MM.1S (cell line): Measurements from ENCODE around the gene DOK6.

ENCODE experiments used
- DNase-seq: peaks from one replicate; pipeline ENCODE4 v3.0.0-alpha.2; 2015
- H2AFZ ChIP-seq: fragments of 300-600 bp; sonication (generic); 2 replicates; pipeline ENCODE4 v1.6.0; 2016; ENCODE audit warnings: antibody characterized with exemption, low read length
- H3F3A ChIP-seq: fragments of 300-600 bp; sonication (generic); 2 replicates; pipeline ENCODE4 v1.6.1; 2016; ENCODE audit warnings: mild to moderate bottlenecking, antibody characterized with exemption, low read length, moderate library complexity, mixed read lengths; ENCODE audit not compliant: insufficient read depth
- H3K27ac ChIP-seq: fragments of 300-600 bp; sonication (generic); 2 replicates; pipeline ENCODE4 v1.5.1; 2016; ENCODE audit warnings: mild to moderate bottlenecking, low read length
- H3K27me3 ChIP-seq: fragments of 300-600 bp; sonication (generic); replicated peaks from 2 replicates; pipeline ENCODE4 v1.6.0; 2016; ENCODE audit warnings: low read length; ENCODE audit not compliant: insufficient read depth
- H3K36me3 ChIP-seq: fragments of 300-600 bp; sonication (generic); replicated peaks from 2 replicates; pipeline ENCODE4 v1.6.1; 2016; ENCODE audit warnings: mild to moderate bottlenecking, low read length, mixed read lengths; ENCODE audit not compliant: insufficient read depth
- H3K4me1 ChIP-seq: fragments of 300-600 bp; sonication (generic); 2 replicates; pipeline ENCODE4 v1.6.1; 2016; ENCODE audit warnings: low read length, mixed read lengths
- H3K4me2 ChIP-seq: fragments of 300-600 bp; sonication (generic); 2 replicates; pipeline ENCODE4 v1.6.0; 2016; ENCODE audit warnings: low read depth, low read length
- H3K4me3 ChIP-seq: fragments of 300-600 bp; sonication (generic); 2 replicates; pipeline ENCODE4 v1.5.1; 2016; ENCODE audit warnings: low read length, mixed read lengths
- H3K79me2 ChIP-seq: fragments of 300-600 bp; sonication (generic); 2 replicates; pipeline ENCODE4 v1.6.1; 2016; ENCODE audit warnings: mixed run types, low read length, mixed read lengths
- H3K9ac ChIP-seq: fragments of 300-600 bp; sonication (generic); 2 replicates; pipeline ENCODE4 v1.6.1; 2016; ENCODE audit warnings: low read length, mixed read lengths
- H3K9me2 ChIP-seq: fragments of 300-600 bp; sonication (generic); replicated peaks from 2 replicates; pipeline ENCODE4 v1.6.1; 2016; ENCODE audit warnings: mild to moderate bottlenecking, low read length, mixed read lengths; ENCODE audit not compliant: insufficient read depth
- H3K9me3 ChIP-seq: fragments of 300-600 bp; sonication (generic); replicated peaks from 2 replicates; pipeline ENCODE4 v1.6.1; 2016; ENCODE audit warnings: mild to moderate bottlenecking, low read length, mixed read lengths; ENCODE audit not compliant: insufficient read depth
- H4K20me1 ChIP-seq: fragments of 300-600 bp; sonication (generic); 2 replicates; pipeline ENCODE4 v1.6.1; 2016; ENCODE audit warnings: mild to moderate bottlenecking, low read length, moderate library complexity, mixed read lengths; ENCODE audit not compliant: insufficient read depth
- EZH2 ChIP-seq: fragments of 300-600 bp; sonication (generic); optimal IDR thresholded peaks from 2 replicates; pipeline ENCODE3; 2017; ENCODE audit warnings: low read depth, mild to moderate bottlenecking, antibody characterized with exemption, low read length, mixed read lengths
- EZH2phosphoT487 ChIP-seq: fragments of 300-600 bp; sonication (generic); IDR thresholded peaks from 2 replicates; pipeline ENCODE4 v1.6.1; 2018; ENCODE audit warnings: antibody characterized with exemption, low read length
- TF ChIP-seq, protein P1 (sequence below): fragments of 300-600 bp; sonication (generic); IDR thresholded peaks from 2 replicates; pipeline ENCODE4 v1.5.1; 2016; ENCODE audit warnings: antibody characterized with exemption, low read length, mixed read lengths

DOK6 gene

DNA sequence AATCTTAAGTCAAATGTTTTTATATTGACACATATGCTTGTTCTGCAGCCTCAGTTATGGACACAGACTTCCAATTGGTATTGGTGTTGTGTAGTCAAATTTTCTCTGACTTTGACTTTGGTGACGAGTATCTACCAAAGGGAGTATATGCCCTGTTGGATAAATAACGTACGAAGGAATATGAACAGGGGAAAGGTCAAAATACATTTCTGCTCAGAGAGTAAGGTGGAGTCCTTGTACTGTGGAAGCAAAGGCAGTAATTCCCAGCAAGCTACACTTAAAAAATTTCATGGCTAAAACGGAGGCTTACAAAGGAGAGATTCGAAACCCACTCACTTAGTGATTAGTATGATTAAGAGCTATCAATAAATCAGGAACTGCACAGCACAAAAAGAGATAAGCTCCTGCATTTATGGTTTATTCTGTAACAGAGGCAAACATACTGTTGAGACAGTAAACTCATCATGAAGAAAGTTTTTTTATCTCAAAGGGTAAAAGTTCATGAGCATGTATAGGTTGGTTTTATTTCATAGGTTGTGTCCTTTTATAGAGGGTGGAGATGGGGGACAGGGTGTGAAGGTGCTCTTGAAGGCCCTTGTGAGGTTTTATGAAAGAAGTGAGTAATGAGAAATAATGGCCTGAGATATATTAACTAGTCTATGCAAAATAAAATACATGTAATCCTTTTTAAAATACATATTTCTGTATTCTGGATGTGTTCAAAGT is 404.3 kb downstream of the DOK6 start:
- no peak overlapping the region for H3K27ac ChIP-seq
- H3K4me1 ChIP-seq: no peaks in the 10 kb centered on the region
- H3K79me2 ChIP-seq: no peaks in the 10 kb centered on the region
- no peaks in the 10 kb centered on the region for H3K27me3 ChIP-seq
- H3K9me3 ChIP-seq: no peaks in the 10 kb centered on the region
- no peak overlapping the region for H2AFZ ChIP-seq
- no peak overlapping the region for H3K4me3 ChIP-seq
- no peaks in the 10 kb centered on the region for H4K20me1 ChIP-seq
- H3K9me2 ChIP-seq: no peaks in the 10 kb centered on the region
- no peaks in the 10 kb centered on the region for H3F3A ChIP-seq
- H3K36me3 ChIP-seq: no peaks in the 10 kb centered on the region
- no peak for TF ChIP-seq EZH2phosphoT487
- TF ChIP-seq, protein P1, sequence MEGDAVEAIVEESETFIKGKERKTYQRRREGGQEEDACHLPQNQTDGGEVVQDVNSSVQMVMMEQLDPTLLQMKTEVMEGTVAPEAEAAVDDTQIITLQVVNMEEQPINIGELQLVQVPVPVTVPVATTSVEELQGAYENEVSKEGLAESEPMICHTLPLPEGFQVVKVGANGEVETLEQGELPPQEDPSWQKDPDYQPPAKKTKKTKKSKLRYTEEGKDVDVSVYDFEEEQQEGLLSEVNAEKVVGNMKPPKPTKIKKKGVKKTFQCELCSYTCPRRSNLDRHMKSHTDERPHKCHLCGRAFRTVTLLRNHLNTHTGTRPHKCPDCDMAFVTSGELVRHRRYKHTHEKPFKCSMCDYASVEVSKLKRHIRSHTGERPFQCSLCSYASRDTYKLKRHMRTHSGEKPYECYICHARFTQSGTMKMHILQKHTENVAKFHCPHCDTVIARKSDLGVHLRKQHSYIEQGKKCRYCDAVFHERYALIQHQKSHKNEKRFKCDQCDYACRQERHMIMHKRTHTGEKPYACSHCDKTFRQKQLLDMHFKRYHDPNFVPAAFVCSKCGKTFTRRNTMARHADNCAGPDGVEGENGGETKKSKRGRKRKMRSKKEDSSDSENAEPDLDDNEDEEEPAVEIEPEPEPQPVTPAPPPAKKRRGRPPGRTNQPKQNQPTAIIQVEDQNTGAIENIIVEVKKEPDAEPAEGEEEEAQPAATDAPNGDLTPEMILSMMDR: no peak
- no peak for TF ChIP-seq EZH2
- H3K4me2 ChIP-seq: no peak overlapping the region
- no peak overlapping the region for H3K9ac ChIP-seq
- DNase-seq: no peak

DNA sequence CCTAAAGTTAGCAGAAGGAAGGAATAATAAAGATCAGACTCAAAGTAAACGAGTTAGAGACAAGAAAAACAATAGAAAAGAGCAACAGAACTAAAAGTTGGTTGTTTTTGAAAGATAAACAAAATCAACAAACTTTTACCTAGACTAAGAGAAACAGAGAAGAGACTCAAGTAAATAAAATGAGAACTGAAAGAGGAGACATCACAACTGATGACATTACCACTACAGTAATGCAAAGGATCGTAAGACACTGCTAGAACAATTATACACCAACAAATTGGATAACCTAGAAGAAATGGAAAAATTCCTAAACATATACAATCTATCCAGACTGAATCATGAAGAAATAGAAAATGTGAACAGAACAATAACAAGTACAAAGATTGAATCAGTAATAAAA is 407.7 kb downstream of the DOK6 start:
- Histone ChIP-seq H3K9me3 (no peaks in the 10 kb centered on the region), H3K4me1 (no peaks in the 10 kb centered on the region), H2AFZ (no peak overlapping the region), H3K27ac (no peak overlapping the region), H3K27me3 (no peaks in the 10 kb centered on the region), H3F3A (no peaks in the 10 kb centered on the region), H3K4me3 (no peak overlapping the region), H3K4me2 (no peak overlapping the region), H3K36me3 (no peaks in the 10 kb centered on the region), H3K79me2 (no peaks in the 10 kb centered on the region), H3K9me2 (no peaks in the 10 kb centered on the region), H3K9ac (no peak overlapping the region), H4K20me1 (no peaks in the 10 kb centered on the region)
- no peak for DNase-seq
- TF ChIP-seq, protein P1: no peak
- TF ChIP-seq EZH2phosphoT487 (no peak), EZH2 (no peak)

DNA sequence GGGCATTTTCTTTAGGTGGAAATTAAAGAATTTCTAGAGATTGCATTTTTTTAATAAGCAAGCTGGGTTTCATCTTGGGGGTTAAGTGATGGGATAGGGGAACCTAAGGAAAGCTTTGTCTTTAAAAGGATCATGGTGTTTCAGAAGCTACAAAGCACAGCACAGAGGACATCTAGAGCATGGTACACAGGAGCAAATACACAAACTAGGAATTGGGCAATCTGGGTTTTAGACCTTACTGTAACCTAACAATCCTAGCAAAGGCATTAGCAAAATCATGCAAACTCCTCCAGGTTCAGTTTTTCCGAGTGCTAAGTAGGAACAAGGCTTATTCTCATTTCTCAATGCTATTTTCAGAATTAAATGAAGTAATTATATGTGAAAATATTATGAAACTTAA is 412.9 kb downstream of the DOK6 start:
- no peak overlapping the region for H3K27ac ChIP-seq
- no peak for DNase-seq
- H3K27me3 ChIP-seq: no peaks in the 10 kb centered on the region
- no peaks in the 10 kb centered on the region for H3K79me2 ChIP-seq
- no peaks in the 10 kb centered on the region for H3F3A ChIP-seq
- H4K20me1 ChIP-seq: no peaks in the 10 kb centered on the region
- no peak overlapping the region for H3K4me2 ChIP-seq
- no peaks in the 10 kb centered on the region for H3K9me3 ChIP-seq
- no peak overlapping the region for H3K9ac ChIP-seq
- no peaks in the 10 kb centered on the region for H3K9me2 ChIP-seq
- TF ChIP-seq EZH2phosphoT487: no peak
- TF ChIP-seq, protein P1: no peak
- no peak for TF ChIP-seq EZH2
- no peaks in the 10 kb centered on the region for H3K4me1 ChIP-seq
- no peaks in the 10 kb centered on the region for H3K36me3 ChIP-seq
- H3K4me3 ChIP-seq: no peak overlapping the region
- no peak overlapping the region for H2AFZ ChIP-seq
